Stomach (tissue), 4 donors: Measurements from ENCODE around the gene BLTP1.

Experiments
- CTCF ChIP-seq, 7 experiments: fragments of 450-650 bp in 4 of 7; fragments of 200-600 bp in 3 of 7; sonication (generic) in 3 of 7; IDR thresholded peaks; one replicate each; pipeline ENCODE4 v1.5.1; 2016 to 2019; ENCODE audit warnings: antibody characterized with exemption in 7 of 7, control low read depth in 2 of 7, mild to moderate bottlenecking in 1 of 7
- POLR2AphosphoS5 ChIP-seq, 3 donors: sonication (generic); formaldehyde crosslinking; IDR thresholded peaks; one replicate each; pipeline ENCODE4 v1.6.1; 2016; ENCODE audit warnings: antibody characterized with exemption in 3 of 3

DNA sequence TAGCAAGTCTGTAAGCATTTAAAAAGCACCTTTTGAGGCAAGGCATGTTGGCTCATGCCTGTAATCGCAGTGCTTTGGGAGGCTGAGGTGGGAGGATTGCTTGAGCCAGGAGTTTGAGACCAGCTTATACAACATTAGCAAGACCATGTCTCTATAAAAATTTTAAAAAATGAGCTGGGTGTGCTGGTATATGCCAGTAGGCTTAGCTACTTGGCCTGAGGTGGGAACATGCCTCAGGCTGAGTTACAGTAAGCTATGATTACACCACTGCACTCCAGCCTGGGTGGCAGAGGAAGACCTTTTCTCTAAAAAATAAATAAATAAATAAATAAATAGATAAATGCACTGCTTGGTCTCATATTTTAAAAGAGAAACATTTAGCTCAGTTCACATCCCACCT, 26.8 kb downstream of the BLTP1 start:
- TF ChIP-seq CTCF (IDR thresholded peaks at IDR 0.05), result no peak
- TF ChIP-seq POLR2AphosphoS5 (IDR thresholded peaks at IDR 0.05), result no peak
